ENCODE data around the gene ITPR2. TPM values are rescaled to one million over a fixed set of nuclear protein-coding genes. Genes with fewer than 3 reads are reported as not detected.

The ITPR2 gene
- total RNA-seq, 4 donors from 2014 or later, result 42.8 to 62.5 (median 52.1) TPM

DNA sequence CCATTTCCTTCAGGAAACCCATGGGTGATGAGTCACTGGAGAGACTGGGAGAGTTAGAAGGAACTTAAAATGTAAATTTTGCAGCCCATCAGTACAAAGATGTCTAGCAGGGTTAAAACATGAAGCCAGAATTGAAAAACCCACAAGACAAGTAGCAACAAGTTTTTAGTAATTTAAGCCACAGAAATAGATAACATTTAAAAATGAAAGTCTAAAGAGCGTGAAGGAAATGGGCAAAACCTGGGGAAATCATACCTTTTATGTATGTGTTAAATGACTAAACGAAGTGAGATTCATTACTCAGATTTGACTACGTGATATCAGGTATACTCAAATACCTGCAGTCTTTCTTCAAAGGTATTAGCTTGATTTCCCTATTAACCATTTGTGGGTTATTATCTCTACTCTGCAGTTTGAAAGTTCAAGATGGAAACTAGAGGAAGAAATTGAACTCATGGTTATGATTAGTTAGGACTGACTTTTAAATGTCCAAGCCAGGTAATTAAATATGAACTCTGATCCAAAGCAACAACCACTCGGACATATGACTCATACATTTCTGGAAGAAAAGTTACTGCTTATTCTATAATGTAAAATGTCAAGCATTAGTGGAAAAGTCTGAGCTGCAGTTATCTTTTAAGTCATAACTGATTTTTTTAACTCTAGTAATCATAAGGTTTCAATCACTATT is 84.1 kb downstream of the ITPR2 start:
- intact Hi-C loops (cut with DNase I; ENCODE audit: low total_unique reads), result no loop called here
- TF ChIP-seq POLR2A (IDR thresholded peaks at IDR 0.05), result no peak
- TF ChIP-seq, protein P1, sequence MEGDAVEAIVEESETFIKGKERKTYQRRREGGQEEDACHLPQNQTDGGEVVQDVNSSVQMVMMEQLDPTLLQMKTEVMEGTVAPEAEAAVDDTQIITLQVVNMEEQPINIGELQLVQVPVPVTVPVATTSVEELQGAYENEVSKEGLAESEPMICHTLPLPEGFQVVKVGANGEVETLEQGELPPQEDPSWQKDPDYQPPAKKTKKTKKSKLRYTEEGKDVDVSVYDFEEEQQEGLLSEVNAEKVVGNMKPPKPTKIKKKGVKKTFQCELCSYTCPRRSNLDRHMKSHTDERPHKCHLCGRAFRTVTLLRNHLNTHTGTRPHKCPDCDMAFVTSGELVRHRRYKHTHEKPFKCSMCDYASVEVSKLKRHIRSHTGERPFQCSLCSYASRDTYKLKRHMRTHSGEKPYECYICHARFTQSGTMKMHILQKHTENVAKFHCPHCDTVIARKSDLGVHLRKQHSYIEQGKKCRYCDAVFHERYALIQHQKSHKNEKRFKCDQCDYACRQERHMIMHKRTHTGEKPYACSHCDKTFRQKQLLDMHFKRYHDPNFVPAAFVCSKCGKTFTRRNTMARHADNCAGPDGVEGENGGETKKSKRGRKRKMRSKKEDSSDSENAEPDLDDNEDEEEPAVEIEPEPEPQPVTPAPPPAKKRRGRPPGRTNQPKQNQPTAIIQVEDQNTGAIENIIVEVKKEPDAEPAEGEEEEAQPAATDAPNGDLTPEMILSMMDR (IDR thresholded peaks at IDR 0.05), result no peak
- 42 to 53% methylated on average over 4 of the region's 4 CpGs for WGBS, 2 donors
- no peak for DNase-seq (ENCODE audit: low spot score in 2 of 2)
- no peak overlapping the region for H3K4me3 ChIP-seq (ENCODE audit: low read depth, poor library complexity, severe bottlenecking)

DNA sequence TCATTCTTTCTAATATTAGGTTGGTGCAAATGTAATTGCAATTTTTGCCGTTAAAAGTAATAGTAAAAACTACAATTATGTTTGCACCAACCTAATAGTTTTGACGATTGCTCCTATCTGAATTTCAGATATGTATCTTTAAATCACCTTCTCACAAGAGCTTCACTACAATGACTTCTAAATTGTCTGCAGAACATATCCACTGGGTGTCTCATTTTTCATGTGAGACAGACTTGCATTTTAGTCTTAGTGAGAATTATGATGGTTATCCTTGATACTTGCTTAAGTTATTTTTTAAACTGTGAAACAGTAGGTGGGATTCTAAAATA is 84.6 kb downstream of the ITPR2 start:
- intact Hi-C loops (cut with DNase I; ENCODE audit: low total_unique reads), result no loop called here
- no peak overlapping the region for H3K4me3 ChIP-seq (ENCODE audit: low read depth, poor library complexity, severe bottlenecking)
- 61 to 69% methylated on average over 2 of the region's 2 CpGs for WGBS, 2 donors
- no peak for DNase-seq (ENCODE audit: low spot score in 2 of 2)
- TF ChIP-seq, protein P1 (IDR thresholded peaks at IDR 0.05), result no peak
- TF ChIP-seq POLR2A (IDR thresholded peaks at IDR 0.05), result no peak

DNA sequence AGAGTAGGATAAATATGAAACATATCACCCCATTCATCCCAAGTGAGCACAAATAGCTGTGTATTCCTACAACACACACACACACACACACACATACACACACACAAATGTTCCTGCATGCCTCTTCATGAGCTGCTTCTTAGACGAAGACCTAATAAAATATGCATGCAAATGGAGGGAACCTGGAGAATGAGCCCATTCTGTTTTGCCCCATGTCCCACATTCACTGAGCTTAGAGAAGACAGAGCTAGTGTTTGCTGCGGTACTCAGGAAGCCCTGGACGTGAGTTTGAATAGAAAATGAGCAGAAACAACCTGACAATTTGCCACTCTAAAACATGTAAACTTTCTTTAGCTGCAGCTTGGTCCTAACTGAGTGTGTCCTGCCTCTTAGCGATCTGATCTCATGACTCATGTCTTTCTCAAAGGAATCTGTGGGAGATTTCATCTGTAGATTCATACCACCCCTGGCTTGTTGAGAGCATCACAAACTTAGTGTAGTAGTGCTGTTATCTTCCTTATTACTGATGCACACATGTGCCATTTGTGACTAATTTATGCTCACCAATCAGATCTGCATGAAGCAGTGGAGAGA is 86.8 kb downstream of the ITPR2 start:
- no peak overlapping the region for H3K4me3 ChIP-seq (ENCODE audit: low read depth, poor library complexity, severe bottlenecking)
- DNase-seq (ENCODE audit: low spot score in 2 of 2), result no peak
- intact Hi-C loops (cut with DNase I; ENCODE audit: low total_unique reads), result no loop called here
- TF ChIP-seq POLR2A (IDR thresholded peaks at IDR 0.05), result no peak
- TF ChIP-seq, protein P1 (IDR thresholded peaks at IDR 0.05), result no peak
- WGBS, 2 donors, result 42 to 54% methylated on average over 4 of the region's 4 CpGs

DNA sequence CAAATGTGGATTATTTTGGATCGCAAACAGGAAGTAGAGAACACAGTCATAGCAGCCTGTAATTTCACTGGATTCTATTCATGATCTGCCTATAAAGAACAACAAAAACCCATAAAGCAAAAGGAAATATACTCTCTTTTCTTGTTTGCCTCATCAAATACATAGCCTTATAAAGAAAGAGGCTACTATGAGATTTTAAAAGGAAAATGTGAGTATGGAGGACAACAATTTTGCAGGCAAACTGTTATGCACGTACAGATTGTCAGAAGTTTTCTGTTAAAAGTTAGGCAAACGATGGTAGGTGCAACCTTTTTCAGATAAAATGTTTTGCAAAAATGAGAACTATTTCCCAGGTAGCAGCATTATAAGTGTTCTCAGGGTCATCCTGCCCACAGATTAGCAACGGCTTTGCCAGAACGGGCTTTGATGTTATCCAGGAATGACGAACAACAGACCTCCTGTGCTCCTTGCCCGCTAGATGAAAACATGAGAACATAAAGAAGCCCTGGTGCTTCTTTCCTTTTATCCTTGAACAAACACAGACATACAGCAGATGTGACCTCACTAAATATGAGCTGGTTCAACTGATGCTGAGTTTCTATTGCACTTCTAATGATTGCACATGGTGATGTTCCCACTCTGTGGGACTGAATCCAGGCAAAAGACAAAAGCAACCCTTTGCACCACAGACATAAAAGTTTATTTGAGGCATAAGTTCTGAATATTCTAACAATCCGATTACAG is 88.1 kb downstream of the ITPR2 start:
- no peak overlapping the region for H3K4me3 ChIP-seq (ENCODE audit: low read depth, poor library complexity, severe bottlenecking)
- WGBS, 2 donors, result 64 to 70% methylated on average over 8 of the region's 8 CpGs
- intact Hi-C loops (cut with DNase I; ENCODE audit: low total_unique reads), result no loop called here
- no peak for TF ChIP-seq POLR2A (IDR thresholded peaks at IDR 0.05)
- TF ChIP-seq, protein P1 (IDR thresholded peaks at IDR 0.05), result no peak
- DNase-seq (ENCODE audit: low spot score in 2 of 2), result no peak

DNA sequence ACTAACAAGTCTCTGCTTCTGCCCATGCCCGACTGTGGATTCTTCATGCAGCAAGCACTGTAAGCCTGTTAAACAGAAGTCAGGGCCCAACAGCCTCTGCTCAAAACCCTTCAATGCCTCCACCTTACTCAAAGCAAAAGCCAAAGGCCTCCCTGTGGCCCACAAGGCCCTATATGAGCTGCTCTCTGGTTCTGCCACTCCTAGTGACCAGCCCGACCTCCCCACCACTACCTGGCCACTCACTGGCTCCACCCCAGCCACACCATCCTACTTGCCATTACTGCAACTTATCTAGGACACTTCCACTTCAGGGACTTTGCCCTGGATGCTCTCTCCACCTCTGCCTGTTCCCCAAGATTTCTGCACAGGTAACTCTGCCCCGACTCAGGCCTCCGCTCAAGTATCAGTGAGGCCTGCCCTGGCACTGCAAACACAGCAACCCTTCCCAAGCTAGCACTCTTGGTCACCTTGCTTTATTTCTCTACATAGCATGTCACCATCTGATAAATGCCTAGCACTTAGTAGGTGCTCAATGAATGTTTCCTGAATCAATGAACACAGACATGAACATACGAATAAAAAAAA is 88.9 kb downstream of the ITPR2 start:
- no peak for DNase-seq (ENCODE audit: low spot score in 2 of 2)
- no peak for TF ChIP-seq POLR2A (IDR thresholded peaks at IDR 0.05)
- TF ChIP-seq, protein P1 (IDR thresholded peaks at IDR 0.05), result no peak
- intact Hi-C loops (cut with DNase I; ENCODE audit: low total_unique reads), result no loop called here
- no peak overlapping the region for H3K4me3 ChIP-seq (ENCODE audit: low read depth, poor library complexity, severe bottlenecking)
- WGBS, 2 donors, result 87 to 88% methylated on average over 5 of the region's 5 CpGs

All from lower leg skin (tissue), 4 donors.